KMS-11 (cell line): ENCODE results near the gene DPY30.
"Not testable (repeated sequence)": the region's sequence is repeated elsewhere in the genome, so short reads cannot be mapped to it uniquely, and the experiment has no call there.

Experiments used
- H2AFZ ChIP-seq: fragments of 200-600 bp; sonication (generic); 2 replicates; pipeline ENCODE4 v1.6.1; 2016; ENCODE audit warnings: antibody characterized with exemption, mixed run types, low read depth
- H3K27ac ChIP-seq: fragments of 200-600 bp; sonication (generic); 2 replicates; pipeline ENCODE4 v1.6.1; 2016; ENCODE audit warnings: mild to moderate bottlenecking, mixed run types
- H3K27me3 ChIP-seq: fragments of 200-600 bp; sonication (generic); 2 replicates; pipeline ENCODE4 v1.6.1; 2017; ENCODE audit warnings: mild to moderate bottlenecking, low read depth, mixed run types, moderate library complexity; ENCODE audit not compliant: insufficient read depth
- H3K36me3 ChIP-seq: fragments of 200-600 bp; sonication (generic); 2 replicates; pipeline ENCODE4 v1.6.1; 2017; ENCODE audit warnings: mild to moderate bottlenecking, mixed run types; ENCODE audit not compliant: insufficient read depth
- H3K4me1 ChIP-seq: fragments of 200-600 bp; sonication (generic); 2 replicates; pipeline ENCODE4 v1.6.1; 2016; ENCODE audit warnings: mild to moderate bottlenecking, low read depth, mixed run types; ENCODE audit not compliant: poor library complexity, severe bottlenecking
- H3K4me2 ChIP-seq: fragments of 200-600 bp; sonication (generic); 2 replicates; pipeline ENCODE4 v1.7.0; 2016; ENCODE audit warnings: mild to moderate bottlenecking, mixed run types
- H3K4me3 ChIP-seq: fragments of 200-600 bp; sonication (generic); IDR thresholded peaks from 2 replicates; pipeline ENCODE4 v1.6.1; 2017; ENCODE audit warnings: low read depth, low read length, mixed read lengths; ENCODE audit not compliant: insufficient read depth
- H3K79me2 ChIP-seq: fragments of 200-600 bp; sonication (generic); 2 replicates; pipeline ENCODE4 v1.6.1; 2016; ENCODE audit warnings: low read depth, mixed run types; ENCODE audit not compliant: insufficient read depth
- H3K9ac ChIP-seq: fragments of 200-600 bp; sonication (generic); 2 replicates; pipeline ENCODE4 v1.6.1; 2016; ENCODE audit warnings: mild to moderate bottlenecking, mixed run types
- H4K20me1 ChIP-seq: fragments of 200-600 bp; sonication (generic); 2 replicates; pipeline ENCODE4 v1.6.1; 2016; ENCODE audit warnings: mild to moderate bottlenecking, mixed run types; ENCODE audit not compliant: insufficient read depth
- CTCF ChIP-seq: fragments of 200-600 bp; sonication (generic); conservative IDR thresholded peaks from 2 replicates; pipeline ENCODE4 v1.6.1; 2017; ENCODE audit warnings: low read depth, mild to moderate bottlenecking, antibody characterized with exemption, low read length, moderate library complexity, mixed read lengths

Gene DPY30

DNA sequence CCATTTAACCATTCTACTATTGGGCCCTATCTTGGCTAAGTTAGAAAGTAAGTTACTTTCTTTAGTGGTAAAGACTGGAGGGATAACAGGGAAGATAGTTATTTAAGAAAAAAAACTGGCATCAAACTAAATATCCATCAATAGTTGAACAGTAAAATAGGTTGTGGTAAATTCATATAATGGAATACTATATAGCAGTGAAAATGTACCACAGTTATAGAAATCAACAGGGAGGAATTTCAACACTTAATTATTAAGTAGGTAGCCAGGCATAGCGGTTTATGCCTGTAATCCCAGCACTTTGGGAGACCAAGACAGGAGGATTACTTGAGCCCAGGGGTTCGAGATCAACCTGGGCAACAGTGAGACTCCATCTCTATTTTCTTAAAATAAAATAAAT, 20.7 kb upstream of the DPY30 start:
- Histone ChIP-seq H3K4me2 (no peak overlapping the region), H3K27me3 (no peaks in the 10 kb centered on the region), H2AFZ (no peak overlapping the region), H3K27ac (no peak overlapping the region), H3K4me3 (no peak overlapping the region), H3K36me3 (no peaks in the 10 kb centered on the region), H3K79me2 (peaks cover 9% of the 10 kb centered on the region; the same call in 1 of the 2 replicates), H3K4me1 (peaks cover 15% of the 10 kb centered on the region), H4K20me1 (no peaks in the 10 kb centered on the region), H3K9ac (no peak overlapping the region)
- no peak for TF ChIP-seq CTCF

DNA sequence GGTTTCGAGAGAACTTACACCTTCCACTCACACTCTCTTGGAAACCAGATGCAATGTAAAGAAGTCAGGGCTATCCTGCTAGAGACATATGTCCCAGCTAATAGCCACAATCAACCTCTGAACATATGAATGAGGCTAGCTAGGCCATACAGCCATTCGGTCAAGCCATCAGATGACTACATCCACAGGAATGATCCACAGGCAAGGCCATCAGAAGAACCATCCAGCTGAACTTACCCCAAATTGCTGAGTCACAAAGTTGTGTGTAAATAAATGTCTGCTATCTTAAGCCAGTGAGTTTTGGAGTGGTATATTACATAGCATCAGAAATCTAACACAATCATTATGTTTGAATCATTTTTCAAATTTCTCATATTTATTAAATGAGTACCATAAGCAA, 18.5 kb upstream of the DPY30 start:
- Histone ChIP-seq H3K27ac (no peak overlapping the region), H2AFZ (no peak overlapping the region), H3K4me1 (peaks cover 7% of the 10 kb centered on the region), H4K20me1 (no peaks in the 10 kb centered on the region), H3K4me2 (no peak overlapping the region), H3K4me3 (no peak overlapping the region), H3K27me3 (no peaks in the 10 kb centered on the region), H3K36me3 (no peaks in the 10 kb centered on the region), H3K79me2 (no peaks in the 10 kb centered on the region), H3K9ac (no peak overlapping the region)
- no peak for TF ChIP-seq CTCF

DNA sequence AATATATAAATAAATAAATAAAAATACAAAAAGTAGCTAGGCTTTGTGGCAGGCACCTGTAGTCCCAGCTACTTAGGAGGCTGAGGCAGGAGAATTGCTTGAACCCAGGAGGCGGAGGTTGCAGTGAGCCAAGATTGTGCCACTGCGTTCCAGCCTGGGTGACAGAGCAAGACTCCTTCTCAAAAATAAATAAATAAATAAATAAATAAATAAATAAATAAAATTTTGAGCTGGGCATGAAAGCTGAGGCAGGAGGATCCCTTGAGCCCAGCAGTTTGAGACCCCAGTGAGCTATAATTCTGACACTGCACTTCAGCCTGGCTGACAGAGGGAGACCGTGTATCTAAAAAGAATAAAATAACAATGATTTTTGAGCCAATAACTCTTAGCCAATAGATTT, 15.0 kb upstream of the DPY30 start:
- H3K4me1 ChIP-seq, H2AFZ ChIP-seq, H3K27me3 ChIP-seq, H3K36me3 ChIP-seq, H4K20me1 ChIP-seq, H3K27ac ChIP-seq, H3K79me2 ChIP-seq, H3K4me2 ChIP-seq, H3K4me3 ChIP-seq, H3K9ac ChIP-seq: not testable (repeated sequence)

DNA sequence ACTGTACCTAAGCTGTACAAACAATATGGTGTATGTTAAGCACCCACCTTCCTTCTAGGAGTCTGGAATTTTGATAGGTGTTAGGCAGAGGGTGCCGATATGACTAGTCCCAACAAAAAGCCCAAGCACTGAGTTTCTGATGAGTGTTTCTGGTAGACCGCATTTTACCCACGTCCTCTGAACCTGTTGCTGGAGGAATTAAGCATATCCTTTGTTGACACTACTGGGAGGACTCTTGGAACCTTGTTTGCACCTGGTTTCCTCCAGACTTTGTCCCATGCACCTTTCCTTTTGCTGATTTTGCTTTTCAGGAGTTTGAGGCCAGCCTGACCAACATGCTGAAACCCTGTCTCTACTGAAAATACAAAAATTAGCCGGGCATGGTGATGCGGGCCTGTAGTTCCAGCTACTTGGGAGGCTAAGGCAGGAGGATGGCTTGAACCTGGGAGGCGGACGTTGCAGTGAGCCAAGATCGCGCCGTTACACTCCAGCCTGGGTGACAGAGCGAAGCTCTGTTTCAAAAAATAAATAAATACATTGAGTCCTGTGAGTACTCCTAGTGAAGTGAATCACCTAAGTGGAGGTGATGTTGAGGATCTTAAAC, 12.3 kb upstream of the DPY30 start:
- no peak for TF ChIP-seq CTCF
- H3K4me2 ChIP-seq = no peak overlapping the region
- H3K4me1 ChIP-seq = no peaks in the 10 kb centered on the region
- no peak overlapping the region for H3K9ac ChIP-seq
- no peak overlapping the region for H2AFZ ChIP-seq
- H4K20me1 ChIP-seq = no peaks in the 10 kb centered on the region
- H3K79me2 ChIP-seq = no peaks in the 10 kb centered on the region
- H3K27me3 ChIP-seq = no peaks in the 10 kb centered on the region
- H3K36me3 ChIP-seq = no peaks in the 10 kb centered on the region
- H3K27ac ChIP-seq = no peak overlapping the region
- H3K4me3 ChIP-seq = no peak overlapping the region

GRCh38 chr2:32043561-32043960, 4.0 kb upstream of the DPY30 start:
- H3K27ac ChIP-seq = no peak overlapping the region
- no peaks in the 10 kb centered on the region for H3K36me3 ChIP-seq
- no peak for TF ChIP-seq CTCF
- H3K9ac ChIP-seq = no peak overlapping the region
- peaks cover 13% of the 10 kb centered on the region for H3K4me1 ChIP-seq
- no peak overlapping the region for H2AFZ ChIP-seq
- H3K4me2 ChIP-seq = no peak overlapping the region
- no peak overlapping the region for H3K4me3 ChIP-seq
- no peaks in the 10 kb centered on the region for H3K27me3 ChIP-seq
- H4K20me1 ChIP-seq = no peaks in the 10 kb centered on the region
- peaks cover 8% of the 10 kb centered on the region; the same call in 1 of the 2 replicates for H3K79me2 ChIP-seq

DNA sequence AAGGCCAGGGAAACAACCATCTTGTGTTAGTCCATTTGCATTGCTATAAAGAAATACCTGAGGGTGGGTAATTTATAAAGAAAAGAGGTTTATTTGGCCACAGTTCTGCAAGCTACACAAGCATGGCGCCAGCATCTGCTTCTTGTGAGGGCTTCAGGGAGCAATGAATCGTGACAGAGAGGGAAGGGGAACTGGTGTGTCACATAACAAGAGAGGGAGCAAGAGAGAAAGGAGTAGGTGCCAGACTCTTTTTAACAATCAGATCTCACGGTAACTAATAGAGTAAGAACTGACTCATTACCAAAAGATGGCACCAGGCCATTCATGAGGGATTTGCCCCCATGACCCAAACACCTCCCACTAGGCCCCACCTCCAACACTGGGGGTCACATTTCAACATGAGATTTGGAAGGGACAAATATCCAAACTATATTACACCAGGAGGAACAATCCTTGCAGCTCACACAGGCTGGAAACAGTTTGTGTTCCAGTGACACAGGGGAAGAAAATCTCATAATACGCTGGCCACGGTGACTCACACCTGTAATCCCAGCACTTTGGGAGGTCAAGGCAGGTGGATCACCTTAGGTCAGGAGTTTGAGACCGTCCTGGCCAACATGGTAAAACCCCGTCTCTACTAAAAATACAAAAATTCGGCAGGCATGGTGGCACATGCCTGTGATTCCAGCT, 5.3 kb downstream of the DPY30 start:
- not testable (repeated sequence) for H4K20me1 ChIP-seq, H3K4me3 ChIP-seq, H3K27me3 ChIP-seq, H2AFZ ChIP-seq, H3K4me2 ChIP-seq, H3K9ac ChIP-seq, H3K27ac ChIP-seq, H3K36me3 ChIP-seq
- Histone ChIP-seq H3K79me2 (peaks cover 15% of the 10 kb centered on the region; the same call in 1 of the 2 replicates), H3K4me1 (peaks cover 15% of the 10 kb centered on the region)
